A204.1 (cell line): ENCODE data around the gene MRAP2.

Source experiments
- FAIRE-seq: peaks from 2 replicates; lab custom pipeline; 2012; peaks lifted over from hg19 to GRCh38; lab: Jason Lieb, UNC

The MRAP2 gene

GRCh38 chr6:84135291-84135690 is 101.7 kb downstream of the MRAP2 start:
- no peak for FAIRE-seq

GRCh38 chr6:84136364-84137050 is 102.9 kb downstream of the MRAP2 start:
- FAIRE-seq, result no peak

GRCh38 chr6:84137051-84137375 is 103.4 kb downstream of the MRAP2 start:
- FAIRE-seq, result no peak

- no peak for FAIRE-seq
Observed at GRCh38 chr6:84137989-84138575, 104.5 kb downstream of the MRAP2 start.

- no peak for FAIRE-seq
Observed at GRCh38 chr6:84139311-84139710, 105.7 kb downstream of the MRAP2 start.
